Calu3 (cell line): ENCODE measurements around the gene RPL7L1. TPM values are rescaled to one million over a fixed set of nuclear protein-coding genes. Genes with fewer than 3 reads are reported as not detected.

Source experiments
- BruUV-seq: library from RNA; stranded (reverse); fragments of 400-500 nt; replicated peaks from 2 replicates; lab custom pipeline; 2021; lab: Mats Ljungman, UMichigan
- CTCF ChIA-PET: fragments of 300-600 bp; sonication (Branson Sonifier 250); formaldehyde crosslinking; loops from one replicate; lab custom pipeline; 2022; ENCODE audit warnings: antibody characterized with exemption; lab: Charles Lee
- DNase-seq: peaks from one replicate; pipeline ENCODE4 v3.0.0; 2022
- H3K27ac Mint-ChIP-seq: one replicate; pipeline ENCODE4 v1.8.0; 2022; ENCODE audit warnings: mixed read lengths; ENCODE audit not compliant: unreplicated experiment
- H3K27me3 Mint-ChIP-seq: one replicate; pipeline ENCODE4 v1.8.0; 2022; ENCODE audit warnings: mixed read lengths; ENCODE audit not compliant: unreplicated experiment
- H3K36me3 Mint-ChIP-seq: one replicate; pipeline ENCODE4 v1.8.0; 2022; ENCODE audit warnings: mild to moderate bottlenecking, moderate library complexity, mixed read lengths; ENCODE audit not compliant: insufficient read depth, unreplicated experiment
- H3K4me1 Mint-ChIP-seq: one replicate; pipeline ENCODE4 v1.8.0; 2022; ENCODE audit warnings: mild to moderate bottlenecking, low read depth, mixed read lengths; ENCODE audit not compliant: unreplicated experiment
- H3K4me3 Mint-ChIP-seq: one replicate; pipeline ENCODE4 v1.8.0; 2022; ENCODE audit warnings: mild to moderate bottlenecking, low read depth, moderate library complexity, mixed read lengths; ENCODE audit not compliant: unreplicated experiment
- H3K9me3 Mint-ChIP-seq: one replicate; pipeline ENCODE4 v1.8.0; 2022; ENCODE audit warnings: low read depth, mixed read lengths; ENCODE audit not compliant: unreplicated experiment
- CTCF ChIP-seq: fragments of 200-600 bp; IDR thresholded peaks from one replicate; pipeline ENCODE4 v1.8.0; 2022; ENCODE audit warnings: antibody characterized with exemption; ENCODE audit not compliant: unreplicated experiment
- intact Hi-C: fragments of 100-400 bp; cut with micrococcal nuclease; formaldehyde crosslinking; loops from one replicate; pipeline ENCODE4 v1.10.0; 2022; ENCODE audit not compliant: unreplicated experiment
- total RNA-seq: library from RNA; stranded (reverse); gene quantifications from 2 replicates; pipeline ENCODE4 v1.2.3, GENCODE V29; 2022

The RPL7L1 gene
- total RNA-seq, 1 experiment from 2014 or later: 144 TPM

- no peaks in the 10 kb centered on the region for H3K36me3 Mint-ChIP-seq
- CTCF ChIA-PET: no interaction called here
- no peak for DNase-seq
- H3K27ac Mint-ChIP-seq: no peak overlapping the region
- no peaks in the 10 kb centered on the region for H3K4me1 Mint-ChIP-seq
- no TSS peak for BruUV-seq
- H3K9me3 Mint-ChIP-seq: no peaks in the 10 kb centered on the region
- H3K27me3 Mint-ChIP-seq: no peaks in the 10 kb centered on the region
- H3K4me3 Mint-ChIP-seq: no peak overlapping the region
- no peak for TF ChIP-seq CTCF
- intact Hi-C loops: no loop called here
Observed at GRCh38 chr6:42845327-42845694, 34.1 kb upstream of the RPL7L1 start.

GRCh38 chr6:42846505-42846904 is 32.9 kb upstream of the RPL7L1 start:
- Mint-ChIP-seq H3K4me1 (no peaks in the 10 kb centered on the region), H3K9me3 (no peaks in the 10 kb centered on the region), H3K36me3 (no peaks in the 10 kb centered on the region), H3K4me3 (no peak overlapping the region), H3K27ac (no peak overlapping the region), H3K27me3 (no peaks in the 10 kb centered on the region)
- CTCF ChIA-PET: no interaction called here
- intact Hi-C loops: no loop called here
- TF ChIP-seq CTCF: no peak
- no peak for DNase-seq
- no TSS peak for BruUV-seq

GRCh38 chr6:42848700-42849099 is 30.7 kb upstream of the RPL7L1 start:
- H3K36me3 Mint-ChIP-seq: peaks cover 4% of the 10 kb centered on the region
- no peak overlapping the region for H3K27ac Mint-ChIP-seq
- no peaks in the 10 kb centered on the region for H3K9me3 Mint-ChIP-seq
- no TSS peak for BruUV-seq
- DNase-seq: no peak
- no peak overlapping the region for H3K4me3 Mint-ChIP-seq
- H3K4me1 Mint-ChIP-seq: no peaks in the 10 kb centered on the region
- no peak for TF ChIP-seq CTCF
- no peaks in the 10 kb centered on the region for H3K27me3 Mint-ChIP-seq
- intact Hi-C loops: no loop called here
- CTCF ChIA-PET: no interaction called here

GRCh38 chr6:42851599-42851998 is 27.8 kb upstream of the RPL7L1 start:
- H3K27me3 Mint-ChIP-seq: no peaks in the 10 kb centered on the region
- H3K36me3 Mint-ChIP-seq: peaks cover 5% of the 10 kb centered on the region
- CTCF ChIA-PET: no interaction called here
- intact Hi-C loops: no loop called here
- H3K9me3 Mint-ChIP-seq: no peaks in the 10 kb centered on the region
- no peak for DNase-seq
- no peak for TF ChIP-seq CTCF
- H3K27ac Mint-ChIP-seq: no peak overlapping the region
- H3K4me1 Mint-ChIP-seq: no peaks in the 10 kb centered on the region
- no peak overlapping the region for H3K4me3 Mint-ChIP-seq
- BruUV-seq: no TSS peak
